ENCODE data around the gene TPTE.
"Not testable (repeated sequence)": the region's sequence is repeated elsewhere in the genome, so short reads cannot be mapped to it uniquely, and the experiment has no call there.

TPTE gene

DNA sequence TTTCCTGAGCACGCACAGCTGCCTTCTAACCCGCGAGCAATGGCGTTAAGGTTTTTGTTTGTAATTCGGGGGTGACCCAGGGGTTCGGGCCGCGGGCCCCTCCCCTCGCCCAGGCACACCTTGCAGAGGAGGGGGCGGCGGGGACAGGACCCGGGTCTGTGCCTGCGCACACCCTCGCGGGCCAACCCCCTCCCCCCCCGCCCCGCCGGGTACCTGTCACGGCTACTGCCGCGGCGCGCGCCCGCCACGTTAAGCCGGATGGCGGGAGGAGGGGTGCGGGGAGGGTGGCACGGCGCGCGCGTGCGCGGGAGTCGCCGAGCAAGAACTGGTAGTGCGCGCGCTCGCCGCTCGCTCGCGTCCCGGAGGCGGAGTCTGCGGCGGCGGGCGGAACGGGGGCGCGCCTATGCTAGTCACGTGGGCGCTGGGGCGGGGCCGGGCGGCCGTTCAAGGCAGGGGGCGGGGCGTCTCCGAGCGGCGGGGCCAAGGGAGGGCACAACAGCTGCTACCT lies at the start of gene TPTE:
TPTE (plus strand) TSS at position 493 of the 508 bp plus-strand sequence. CDS start 17,141 bp downstream, outside the sequence.
- DNase-seq (ENCODE audit: low read depth) = no peak
- no peak within 1 kb of the TSS for H3K4me3 ChIP-seq (ENCODE audit: low read depth, low read length)

DNA sequence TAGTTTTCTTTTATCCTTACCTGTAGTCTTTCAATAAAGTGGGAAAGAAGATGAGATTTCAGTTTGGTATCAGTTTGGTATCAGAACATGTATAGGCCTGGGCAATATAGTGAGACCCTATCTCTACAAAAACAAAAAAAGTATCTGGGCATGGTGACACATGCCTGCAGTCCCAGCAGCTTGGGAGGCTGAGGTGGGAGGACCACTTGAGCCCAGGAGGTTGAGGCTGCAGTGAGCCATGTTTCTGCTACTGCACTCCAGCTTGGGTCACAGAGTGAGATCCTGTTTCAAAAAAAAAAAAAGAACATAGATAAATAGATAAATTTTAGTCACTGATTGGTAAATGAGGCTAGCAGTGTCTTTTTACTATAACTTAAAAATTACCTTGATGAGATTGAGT lies 49.4 kb upstream of the TPTE start:
- DNase-seq (ENCODE audit: low read depth); H3K4me3 ChIP-seq (ENCODE audit: low read depth, low read length): not testable (repeated sequence)

DNA sequence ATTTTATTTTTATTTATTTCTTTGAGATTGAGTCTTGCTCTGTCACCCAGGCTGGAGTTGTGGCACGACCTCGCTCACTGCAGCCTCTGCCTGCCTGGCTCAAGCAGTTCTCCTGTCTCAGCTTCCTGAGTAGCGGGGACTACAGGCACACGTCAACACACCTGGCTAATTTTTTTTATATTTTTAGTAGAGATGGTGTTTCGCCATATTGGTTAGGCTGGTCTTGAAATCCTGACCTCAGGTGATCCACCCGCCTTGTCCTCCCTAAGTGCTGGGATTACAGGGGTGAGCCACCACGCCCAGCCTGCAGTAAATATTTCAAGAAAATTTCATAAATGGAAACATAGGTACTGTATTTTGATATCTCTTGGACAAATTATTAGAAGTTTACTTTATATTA lies 43.6 kb upstream of the TPTE start:
- not testable (repeated sequence) for DNase-seq (ENCODE audit: low read depth); H3K4me3 ChIP-seq (ENCODE audit: low read depth, low read length)

DNA sequence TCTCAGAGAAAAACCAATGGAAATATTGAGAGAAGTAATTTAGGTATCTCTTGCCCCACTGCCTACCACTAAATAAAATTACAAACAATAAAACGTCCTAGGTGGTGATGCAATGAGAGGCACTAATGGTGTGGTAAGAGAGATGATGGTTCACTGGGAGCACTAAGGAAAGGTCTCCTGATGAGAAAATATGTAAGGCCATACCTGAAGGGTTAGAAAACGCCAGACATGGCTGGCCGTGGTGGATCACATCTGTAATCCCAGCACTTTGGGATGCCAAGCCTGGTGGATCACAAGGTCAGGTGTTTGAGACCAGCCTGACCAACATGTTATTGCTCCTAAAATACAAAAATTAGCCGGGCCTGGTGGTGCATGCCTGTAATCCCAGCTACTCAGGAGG lies 41.5 kb upstream of the TPTE start:
- H3K4me3 ChIP-seq (ENCODE audit: low read depth, low read length); DNase-seq (ENCODE audit: low read depth): not testable (repeated sequence)

DNA sequence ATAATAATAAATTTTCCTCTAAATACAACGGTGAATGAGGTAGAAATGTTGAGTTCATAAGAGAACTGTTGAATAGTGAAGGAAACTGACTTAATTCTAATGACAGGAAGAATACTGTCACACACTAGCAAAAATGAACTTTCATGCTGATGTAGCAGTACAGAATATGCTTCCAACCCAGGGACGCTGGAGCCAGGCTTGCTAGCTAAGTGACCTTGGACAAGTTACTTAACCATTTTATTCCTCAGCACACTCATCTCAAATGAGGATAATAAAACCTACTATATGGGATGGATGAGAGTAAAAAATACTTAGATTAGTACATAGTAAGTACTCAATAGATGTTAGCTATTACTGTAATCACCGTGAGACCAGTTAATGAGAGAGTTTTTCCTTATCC lies 36.5 kb upstream of the TPTE start:
- not testable (repeated sequence) for H3K4me3 ChIP-seq (ENCODE audit: low read depth, low read length); DNase-seq (ENCODE audit: low read depth)

DNA sequence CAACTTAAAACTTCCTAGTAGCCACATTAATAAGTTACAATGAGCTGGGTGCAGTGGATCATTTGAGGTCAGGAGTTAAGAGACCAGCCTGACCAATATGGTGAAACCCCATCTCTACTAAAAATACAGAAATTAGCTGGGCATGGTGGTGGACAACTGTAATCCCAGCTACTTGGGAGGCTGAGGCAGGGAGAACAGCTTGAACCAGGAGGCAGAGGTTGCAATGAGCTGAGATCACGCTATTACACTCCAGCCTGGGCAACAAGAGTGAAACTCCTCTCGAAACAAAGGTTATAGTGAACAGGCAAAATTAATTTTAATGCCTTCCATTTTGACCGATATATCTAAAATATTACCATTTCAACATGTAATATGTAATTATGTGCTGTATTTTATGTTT lies 30.9 kb upstream of the TPTE start:
- H3K4me3 ChIP-seq (ENCODE audit: low read depth, low read length); DNase-seq (ENCODE audit: low read depth): not testable (repeated sequence)

DNA sequence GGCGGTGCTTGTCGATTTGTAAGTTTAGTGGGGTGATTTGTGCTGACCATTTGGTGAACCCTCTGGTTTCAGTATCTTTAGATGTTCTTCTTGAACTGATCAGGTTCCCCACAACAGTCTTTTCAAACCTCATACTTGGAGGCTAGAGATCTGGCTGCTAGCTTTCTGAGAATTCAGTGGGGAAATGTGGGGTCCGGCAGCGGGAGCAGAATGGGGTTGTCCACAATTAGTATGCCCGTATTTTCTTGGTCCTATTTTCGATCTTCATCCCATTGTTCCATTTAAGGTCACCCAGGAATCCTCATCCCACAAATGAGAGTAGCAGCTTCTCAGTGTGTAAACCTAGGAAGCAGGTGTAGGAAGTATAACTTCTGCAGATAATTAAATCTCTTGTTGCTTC lies 10.3 kb upstream of the TPTE start:
- no peak for DNase-seq (ENCODE audit: low read depth)
- H3K4me3 ChIP-seq (ENCODE audit: low read depth, low read length) = no peak overlapping the region

DNA sequence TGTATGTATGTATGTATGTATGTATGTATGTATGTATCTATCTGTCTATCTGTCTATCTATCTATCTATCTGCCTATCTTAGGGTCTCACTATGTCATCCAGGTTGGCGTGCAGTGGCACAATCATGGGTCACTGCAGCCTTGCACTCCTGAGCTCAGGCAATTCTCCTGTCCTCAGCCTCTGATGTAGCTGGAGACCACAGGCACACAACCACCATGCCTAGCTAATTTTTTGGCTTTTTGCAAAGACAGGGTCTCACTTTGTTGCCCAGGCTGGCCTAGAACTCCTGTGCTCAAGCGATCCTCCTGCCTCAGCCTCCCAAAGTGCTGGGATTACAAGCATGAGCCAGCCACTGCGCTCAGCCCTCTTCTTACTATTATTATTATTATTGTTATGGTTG lies 4.5 kb upstream of the TPTE start:
- not testable (repeated sequence) for DNase-seq (ENCODE audit: low read depth); H3K4me3 ChIP-seq (ENCODE audit: low read depth, low read length)

DNA sequence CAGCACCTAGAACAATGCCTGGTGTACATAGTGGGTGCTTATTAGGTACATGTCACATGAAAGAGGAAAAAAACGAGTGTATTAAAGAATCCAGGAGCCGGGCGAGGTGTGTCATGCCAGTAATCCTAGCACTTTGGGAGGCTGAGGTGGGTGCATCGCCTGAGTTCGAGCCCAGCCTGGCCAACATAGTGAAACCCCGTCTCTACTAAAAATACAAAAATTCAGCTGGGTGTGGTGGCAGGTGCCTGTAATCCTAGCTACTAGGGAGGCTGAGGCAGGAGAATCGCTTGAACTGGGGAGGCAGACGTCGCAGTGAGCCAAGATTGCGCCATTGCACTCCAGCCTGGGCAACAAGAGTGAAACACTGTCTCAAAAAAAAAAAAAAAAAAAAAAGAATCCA lies 3.5 kb upstream of the TPTE start:
- DNase-seq (ENCODE audit: low read depth) = not testable (repeated sequence)

DNA sequence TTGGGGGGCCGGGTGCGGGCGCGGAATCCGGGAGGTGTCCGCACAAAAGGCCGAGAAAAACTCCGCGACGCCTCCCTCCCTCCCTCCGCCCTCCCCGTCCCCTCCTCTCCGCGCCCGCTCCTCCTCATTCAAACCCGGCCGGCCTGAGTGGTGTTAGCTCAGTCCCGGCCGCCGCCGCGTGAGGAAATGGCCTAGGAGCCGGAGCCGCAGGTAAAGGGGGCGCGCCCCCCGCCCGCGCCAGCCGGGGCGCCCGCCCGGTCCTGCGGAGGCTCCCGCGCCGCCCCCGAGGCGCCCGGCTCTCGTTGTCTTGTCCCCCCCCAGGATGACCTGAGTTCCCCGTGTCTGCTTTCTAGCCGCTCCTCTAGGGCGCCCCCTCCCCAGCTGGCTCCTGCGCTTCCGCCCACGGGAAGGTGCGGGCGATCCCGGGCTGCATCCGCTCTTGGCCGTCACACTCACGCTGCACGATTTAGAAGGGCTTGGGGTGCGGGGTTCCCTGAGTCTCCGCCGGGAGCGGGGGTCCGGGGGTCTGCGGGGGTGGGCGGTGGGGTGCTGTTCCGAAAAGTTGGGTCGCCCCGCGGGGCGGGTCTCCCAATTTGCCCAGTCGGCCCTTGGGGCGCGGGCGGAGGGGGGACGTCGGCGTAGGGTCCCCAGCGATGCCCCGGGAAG lies 585 bp downstream of the TPTE start:
- DNase-seq (ENCODE audit: low read depth); H3K4me3 ChIP-seq (ENCODE audit: low read depth, low read length): not testable (repeated sequence)

More for the DNA sequence above, 3.5 kb upstream of the TPTE start:
- H3K4me3 ChIP-seq (ENCODE audit: low read depth, low read length) = not testable (repeated sequence)

DNA sequence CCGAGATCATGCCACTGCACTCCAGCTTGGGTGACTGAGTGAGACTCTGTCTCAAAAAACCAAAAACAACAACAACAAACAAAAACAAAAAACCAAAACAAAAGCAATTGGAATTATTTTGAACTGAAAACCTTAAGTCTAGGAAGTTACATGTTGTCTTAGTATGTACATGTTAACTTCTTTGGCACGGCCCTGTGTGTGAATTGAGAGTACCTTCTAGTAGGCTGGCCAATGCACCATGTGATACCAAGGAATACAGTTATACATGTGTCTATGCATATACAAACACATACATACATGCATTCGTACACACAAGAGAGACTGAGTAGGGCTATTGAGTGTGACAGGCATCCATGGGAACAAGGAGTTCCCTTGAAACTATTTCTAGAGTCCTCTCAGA lies 18.6 kb downstream of the TPTE start:
- no peak overlapping the region for H3K4me3 ChIP-seq (ENCODE audit: low read depth, low read length)
- no peak for DNase-seq (ENCODE audit: low read depth)

DNA sequence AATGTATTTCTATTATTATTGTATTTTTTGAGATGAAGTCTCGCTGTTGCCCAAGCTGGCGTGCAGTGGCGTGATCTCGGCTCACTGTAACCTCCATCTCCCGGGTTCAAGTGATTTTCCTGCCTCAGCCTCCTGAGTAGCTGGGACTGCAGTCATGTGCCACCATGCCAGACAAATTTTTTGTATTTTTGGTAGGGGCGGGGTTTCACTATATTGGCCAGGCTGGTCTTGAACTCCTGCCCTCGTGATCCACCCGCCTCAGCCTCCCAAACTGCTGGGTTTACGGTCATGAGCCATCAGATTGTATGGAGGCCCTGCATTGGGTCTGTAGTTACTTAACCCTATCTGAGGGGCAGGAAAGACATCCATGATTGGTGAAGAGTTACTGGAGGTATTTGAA lies 23.0 kb downstream of the TPTE start:
- DNase-seq (ENCODE audit: low read depth); H3K4me3 ChIP-seq (ENCODE audit: low read depth, low read length): not testable (repeated sequence)

DNA sequence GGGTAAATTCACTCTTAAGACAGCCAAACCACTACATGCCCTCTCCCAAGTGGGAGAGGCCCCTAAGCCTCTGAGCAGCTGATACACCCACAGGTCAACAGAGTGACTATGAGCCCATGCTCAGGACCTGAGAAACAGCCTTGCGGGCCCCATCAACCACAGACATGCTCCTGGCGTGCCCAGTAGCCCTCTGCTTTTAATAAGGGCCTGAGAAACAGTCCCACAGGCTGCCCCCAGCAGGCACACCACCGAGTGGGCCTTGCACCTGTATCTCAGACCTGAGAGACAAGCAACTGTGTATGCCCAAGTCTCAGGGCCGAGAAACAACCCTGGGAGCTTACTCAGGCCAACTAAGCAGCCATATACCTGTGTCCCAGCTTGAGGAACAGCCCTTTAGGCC lies 26.5 kb downstream of the TPTE start:
- not testable (repeated sequence) for H3K4me3 ChIP-seq (ENCODE audit: low read depth, low read length); DNase-seq (ENCODE audit: low read depth)

DNA sequence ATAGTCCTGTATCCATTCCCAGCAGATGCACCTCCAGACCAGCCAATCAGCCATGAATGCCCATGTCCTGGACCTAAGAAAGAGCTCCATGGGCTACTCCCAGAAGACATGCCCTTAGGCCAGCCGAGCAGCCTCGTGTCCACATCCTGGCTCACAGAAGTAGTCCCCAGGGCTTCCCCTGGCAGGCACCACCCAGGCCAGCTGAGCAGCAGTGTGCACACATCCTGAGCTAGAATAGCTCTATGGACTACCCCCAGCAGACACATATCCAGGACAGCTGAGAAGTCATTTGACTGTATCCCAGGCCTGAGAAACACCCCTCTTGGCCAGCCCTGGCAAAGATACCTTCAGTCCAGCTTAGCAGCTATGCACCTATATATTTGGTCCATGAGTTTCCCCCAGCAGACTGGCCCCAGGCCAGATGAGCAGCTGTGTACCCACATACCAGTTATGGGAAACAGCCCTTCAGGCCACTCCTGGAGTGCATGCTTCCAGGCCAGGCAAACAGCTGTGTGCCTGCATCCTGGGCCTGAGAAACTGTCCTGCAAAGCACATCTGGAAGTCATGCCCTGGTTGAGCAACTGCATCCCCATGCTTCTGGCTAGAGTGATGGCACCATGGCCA lies 27.1 kb downstream of the TPTE start:
- DNase-seq (ENCODE audit: low read depth); H3K4me3 ChIP-seq (ENCODE audit: low read depth, low read length): not testable (repeated sequence)

DNA sequence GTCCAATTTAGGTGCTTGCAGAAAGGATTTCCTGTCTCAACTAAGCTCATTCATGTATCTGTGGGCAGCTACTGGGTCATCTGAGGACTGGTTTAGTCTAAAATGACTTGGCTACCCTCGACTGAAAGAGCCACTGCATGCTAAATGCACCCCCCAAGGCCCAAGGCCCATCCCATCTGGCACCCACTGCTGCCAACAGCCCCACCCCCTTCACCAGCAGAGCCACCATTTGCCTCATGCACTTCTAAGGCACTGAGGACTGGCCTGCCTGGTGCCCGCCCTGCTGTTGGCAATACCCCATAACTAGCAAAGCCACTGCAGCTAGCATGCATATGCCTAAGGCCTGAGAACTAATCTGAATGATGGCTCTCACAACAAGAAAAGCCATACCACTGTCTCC lies 49.4 kb downstream of the TPTE start:
- H3K4me3 ChIP-seq (ENCODE audit: low read depth, low read length); DNase-seq (ENCODE audit: low read depth): not testable (repeated sequence)

DNA sequence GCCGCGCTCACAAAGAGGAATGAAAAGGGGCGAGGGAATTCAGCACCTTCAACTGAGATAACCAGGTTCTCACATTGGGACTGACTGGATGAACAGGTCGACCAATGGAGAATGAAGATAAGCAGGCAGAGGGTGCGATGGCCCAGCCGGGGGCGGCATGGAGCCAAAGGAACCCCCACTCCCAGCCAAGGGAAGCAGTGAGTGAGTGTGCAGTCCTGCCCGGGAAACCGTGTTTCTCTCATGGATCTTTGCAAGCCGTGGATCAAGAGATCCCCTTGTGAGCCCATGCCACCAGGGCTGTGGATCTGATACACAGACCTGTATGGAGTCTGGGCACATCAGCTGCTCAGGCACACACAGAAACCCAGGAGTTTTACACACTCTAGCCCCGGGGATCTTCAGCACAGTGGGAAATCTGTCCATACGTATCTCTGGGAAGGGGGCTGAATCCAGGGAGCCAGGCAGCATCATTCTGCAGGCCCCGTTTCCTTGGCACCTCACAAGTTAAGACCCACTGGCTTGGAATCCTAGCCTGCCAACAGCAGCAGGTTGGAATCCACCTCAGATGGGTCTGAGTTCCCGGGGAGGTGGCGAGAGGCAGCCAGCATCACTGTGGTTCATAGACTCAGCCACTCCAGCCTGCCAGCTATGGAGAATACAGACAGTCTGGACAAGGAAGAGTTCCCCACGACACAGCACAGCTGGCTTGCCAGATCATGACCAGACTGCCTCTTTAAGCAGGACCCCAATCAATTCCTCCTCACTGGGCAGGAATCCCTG lies 53.3 kb downstream of the TPTE start:
- not testable (repeated sequence) for DNase-seq (ENCODE audit: low read depth); H3K4me3 ChIP-seq (ENCODE audit: low read depth, low read length)

DNA sequence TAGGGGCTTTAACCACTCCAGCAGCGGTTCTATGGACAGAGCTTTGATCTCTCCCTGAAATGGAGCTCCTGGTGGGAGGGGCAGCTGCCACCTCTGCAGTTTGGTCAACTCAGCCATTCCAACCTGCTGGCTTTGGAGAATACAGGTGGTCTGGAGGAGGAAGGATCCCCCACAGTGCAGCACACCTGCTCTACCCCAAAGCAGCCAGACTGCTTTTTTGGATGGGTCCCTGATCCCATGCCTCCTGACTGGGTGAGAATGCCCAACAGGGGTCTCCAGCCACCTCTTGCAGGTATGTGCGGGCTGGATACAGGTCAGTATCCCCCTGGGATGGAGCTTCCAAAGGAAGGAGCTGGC lies 53.9 kb downstream of the TPTE start:
- no peak for DNase-seq (ENCODE audit: low read depth)
- no peak overlapping the region for H3K4me3 ChIP-seq (ENCODE audit: low read depth, low read length)

DNA sequence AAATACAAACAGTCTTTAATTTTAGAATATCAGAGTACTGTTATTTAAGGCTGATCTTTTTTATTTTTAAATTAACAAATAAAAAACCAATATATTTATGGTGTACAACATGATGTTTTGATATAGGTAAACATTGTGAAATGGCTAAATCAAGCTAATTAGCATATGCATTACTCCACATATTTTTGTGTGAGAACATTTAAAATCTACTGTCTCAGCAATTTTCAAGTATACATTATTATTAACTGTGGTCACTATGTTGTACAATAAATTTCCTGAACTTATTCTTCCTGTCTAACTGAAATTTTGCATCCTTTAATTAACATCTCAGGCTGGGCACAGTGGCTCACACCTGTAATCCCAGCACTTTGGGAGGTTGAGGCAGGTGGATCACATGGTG lies 57.5 kb downstream of the TPTE start:
- H3K4me3 ChIP-seq (ENCODE audit: low read depth, low read length); DNase-seq (ENCODE audit: low read depth): not testable (repeated sequence)

DNA sequence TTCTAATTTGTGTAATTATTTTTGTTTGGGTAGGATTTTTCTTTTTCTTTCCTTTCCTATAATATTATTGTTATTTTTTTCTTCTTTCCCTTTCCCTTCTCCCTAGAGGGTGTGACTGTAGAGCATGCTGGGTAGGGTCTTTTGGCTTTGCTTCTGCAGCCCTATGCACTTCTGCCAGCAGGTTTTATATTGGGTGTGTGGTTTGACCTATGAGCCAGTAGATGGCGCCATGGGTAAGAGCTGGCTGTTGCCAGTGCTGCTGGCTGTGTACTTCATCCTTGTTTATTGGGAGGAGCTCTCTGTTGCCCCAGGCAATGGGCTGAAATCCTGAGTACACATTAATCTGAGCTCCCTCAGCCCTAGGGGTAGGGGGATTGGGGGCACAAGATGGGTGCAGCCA lies 67.7 kb downstream of the TPTE start:
- DNase-seq (ENCODE audit: low read depth); H3K4me3 ChIP-seq (ENCODE audit: low read depth, low read length): not testable (repeated sequence)

DNA sequence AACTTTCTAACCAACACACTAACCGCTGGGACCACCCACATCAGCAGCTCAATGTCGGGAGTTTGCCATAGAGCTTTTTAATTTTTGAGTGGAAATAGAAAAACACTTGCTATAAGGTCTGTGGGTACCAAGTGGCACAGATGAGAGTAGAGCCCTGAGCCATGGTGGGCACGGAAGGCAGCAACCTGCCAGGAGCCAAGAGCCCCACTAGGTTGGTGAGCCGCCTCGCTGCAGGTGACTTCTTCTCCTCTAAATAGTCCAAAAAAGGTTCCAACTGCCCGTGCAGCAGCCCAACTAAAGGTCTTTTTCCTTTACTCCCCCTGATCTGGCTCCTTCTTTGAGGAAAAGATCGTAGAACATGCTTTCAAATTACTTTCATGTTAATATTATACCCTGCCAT lies 85.7 kb downstream of the TPTE start:
- DNase-seq (ENCODE audit: low read depth); H3K4me3 ChIP-seq (ENCODE audit: low read depth, low read length): not testable (repeated sequence)
